Activated CD4-positive, CD25-positive, alpha-beta regulatory T cell treated with anti-CD3 and anti-CD28 coated beads, Interleukin-2, amount 50 U/mL, for 72 hours (primary cell): ENCODE results near the gene PRUNE2.

Experiments
- DNase-seq: peaks from one replicate; pipeline ENCODE4 v3.0.0; 2021

PRUNE2 gene

GRCh38 chr9:76730801-76731200, 175.1 kb downstream of the PRUNE2 start:
- DNase-seq = no peak

GRCh38 chr9:76729980-76730737, 175.8 kb downstream of the PRUNE2 start:
- no peak for DNase-seq

- DNase-seq = no peak
Observed at GRCh38 chr9:76729116-76729515, 176.8 kb downstream of the PRUNE2 start.

GRCh38 chr9:76725885-76726284, 180.0 kb downstream of the PRUNE2 start:
- no peak for DNase-seq

GRCh38 chr9:76725011-76725546, 180.8 kb downstream of the PRUNE2 start:
- DNase-seq = no peak

GRCh38 chr9:76720245-76720644, 185.7 kb downstream of the PRUNE2 start:
- no peak for DNase-seq

GRCh38 chr9:76718166-76718565, 187.7 kb downstream of the PRUNE2 start:
- DNase-seq = no peak

GRCh38 chr9:76717613-76718012, 188.3 kb downstream of the PRUNE2 start:
- no peak for DNase-seq

- DNase-seq = no peak
Observed at GRCh38 chr9:76717176-76717575, 188.7 kb downstream of the PRUNE2 start.

GRCh38 chr9:76716085-76716672, 189.7 kb downstream of the PRUNE2 start:
- no peak for DNase-seq

GRCh38 chr9:76713381-76713780, 192.5 kb downstream of the PRUNE2 start:
- no peak for DNase-seq

GRCh38 chr9:76709020-76709419, 196.9 kb downstream of the PRUNE2 start:
- no peak for DNase-seq

- no peak for DNase-seq
Observed at GRCh38 chr9:76707510-76707909, 198.4 kb downstream of the PRUNE2 start.

GRCh38 chr9:76704593-76705204, 201.2 kb downstream of the PRUNE2 start:
- DNase-seq = no peak

- DNase-seq = no peak
Observed at GRCh38 chr9:76703270-76703669, 202.6 kb downstream of the PRUNE2 start.

- DNase-seq = no peak
Observed at GRCh38 chr9:76701441-76702039, 204.4 kb downstream of the PRUNE2 start.

- no peak for DNase-seq
Observed at GRCh38 chr9:76700916-76701315, 205.0 kb downstream of the PRUNE2 start.

- no peak for DNase-seq
Observed at GRCh38 chr9:76699971-76700370, 205.9 kb downstream of the PRUNE2 start.

- no peak for DNase-seq
Observed at GRCh38 chr9:76697554-76697953, 208.4 kb downstream of the PRUNE2 start.

GRCh38 chr9:76697081-76697480, 208.8 kb downstream of the PRUNE2 start:
- DNase-seq = no peak

GRCh38 chr9:76693912-76694311, 212.0 kb downstream of the PRUNE2 start:
- no peak for DNase-seq

GRCh38 chr9:76692458-76693129, 213.3 kb downstream of the PRUNE2 start:
- no peak for DNase-seq
